Inflammatory macrophage (primary cell): ENCODE measurements around the gene CCDC110.

Experiments
- DNase-seq, 2 donors: peaks; one replicate each; pipeline ENCODE4 v3.0.0-alpha.2; 2020 to 2022

CCDC110 gene

GRCh38 chr4:185412412-185412811 lies 59.1 kb downstream of the CCDC110 start:
- no peak for DNase-seq

- DNase-seq: peak; percentile 59 to 73
These were observed 59.7 kb downstream of the CCDC110 start for GRCh38 chr4:185411849-185412248.

GRCh38 chr4:185408432-185408831 lies 63.1 kb downstream of the CCDC110 start:
- no peak for DNase-seq

- peak; percentile 64 to 66 for DNase-seq
These were observed 66.1 kb downstream of the CCDC110 start for GRCh38 chr4:185405296-185405999.

GRCh38 chr4:185404031-185404430 lies 67.5 kb downstream of the CCDC110 start:
- DNase-seq: no peak

- no peak for DNase-seq
These were observed 72.1 kb downstream of the CCDC110 start for GRCh38 chr4:185399466-185399865.

GRCh38 chr4:185398618-185399017 lies 72.9 kb downstream of the CCDC110 start:
- DNase-seq: peak; percentile 13 to 51

- peak in 1 of 2 donors; percentile 3 for DNase-seq
These were observed 74.7 kb downstream of the CCDC110 start, which contains the start of gene ANKRD37 for GRCh38 chr4:185396724-185397385. Gene ANKRD37, plus strand, starts transcription at chr4:185396841. Its CDS starts 83 bp downstream, at chr4:185396924.

GRCh38 chr4:185395956-185396723 lies 75.4 kb downstream of the CCDC110 start:
- peak; percentile 97 for DNase-seq

GRCh38 chr4:185395238-185395955 lies 76.1 kb downstream of the CCDC110 start, which contains the start of gene LRP2BP:
Gene LRP2BP, minus strand, starts transcription at chr4:185395924. Its CDS starts 17,738 bp downstream, at chr4:185378186.
- no peak for DNase-seq
